Tibial nerve (tissue), 4 donors: ENCODE results near the gene COBL. TPM values are rescaled to one million over a fixed set of nuclear protein-coding genes. Genes with fewer than 3 reads are reported as not detected.
A peak's percentile ranks its signal among the peaks of the same experiment; 100 is the strongest.

Experiments
- DNase-seq, 2 donors: peaks; one replicate each; pipeline ENCODE4 v3.0.0-alpha.2; 2019; ENCODE audit warnings: low spot score in 2 of 2
- H3K27ac ChIP-seq, 4 donors: fragments of 200-600 bp; sonication (generic) in 3 of 4; one replicate each; pipeline ENCODE4 v1.5.1; 2017 to 2019; ENCODE audit warnings: mild to moderate bottlenecking in 1 of 4
- H3K27me3 ChIP-seq, 2 donors: fragments of 200-600 bp; sonication (generic) in 1 of 2; one replicate each; pipeline versions ENCODE4 v1.5.1 to v1.6.0; 2017 to 2019
- H3K36me3 ChIP-seq, 3 donors: fragments of 200-600 bp; sonication (generic); one replicate each; pipeline ENCODE4 v1.5.1; 2018 to 2019
- H3K4me1 ChIP-seq, 4 donors: fragments of 200-600 bp; sonication (generic) in 3 of 4; one replicate each; pipeline ENCODE4 v1.5.1; 2017 to 2019
- H3K4me3 ChIP-seq, 4 donors: fragments of 200-600 bp; sonication (generic) in 3 of 4; one replicate each; pipeline ENCODE4 v1.5.1; 2017 to 2019; ENCODE audit warnings: mild to moderate bottlenecking in 1 of 4, moderate library complexity in 1 of 4
- H3K9me3 ChIP-seq, 4 donors: fragments of 200-600 bp; sonication (generic) in 3 of 4; one replicate each; pipeline ENCODE4 v1.5.1; 2017 to 2019
- EP300 ChIP-seq, 2 donors: sonication (generic); formaldehyde crosslinking; IDR thresholded peaks; one replicate each; pipeline ENCODE4 v1.6.1; 2017; ENCODE audit warnings: antibody characterized with exemption in 2 of 2, mild to moderate bottlenecking in 1 of 2
- POLR2A ChIP-seq, 2 donors: fragments of 450-650 bp; IDR thresholded peaks; one replicate each; pipeline ENCODE4 v1.6.1; 2017; ENCODE audit warnings: antibody characterized with exemption in 2 of 2, mild to moderate bottlenecking in 2 of 2, moderate library complexity in 2 of 2
- WGBS, 2 donors: methylation state at CpG; one replicate each; pipeline ENCODE4 v1.1.5; 2018; 5-methylcytosine and 5-hydroxymethylcytosine counted together
- total RNA-seq, 4 donors: library from RNA; depleted of rRNA; stranded (reverse); fragments of >200 nt; gene quantifications; one replicate each; pipeline ENCODE4 v1.1.0, GENCODE V29; 2016
- TF ChIP-seq, protein P1 (sequence below), 5 experiments: fragments of 200-600 bp in 3 of 5; fragments of 450-650 bp in 2 of 5; sonication (generic) in 3 of 5; IDR thresholded peaks; one replicate each; pipeline ENCODE4 v1.5.1; 2016 to 2019; ENCODE audit warnings: antibody characterized with exemption in 5 of 5, mild to moderate bottlenecking in 3 of 5, moderate library complexity in 2 of 5

COBL gene
- total RNA-seq, 4 donors from 2014 or later: 6.3 to 18.1 (median 8.1) TPM

DNA sequence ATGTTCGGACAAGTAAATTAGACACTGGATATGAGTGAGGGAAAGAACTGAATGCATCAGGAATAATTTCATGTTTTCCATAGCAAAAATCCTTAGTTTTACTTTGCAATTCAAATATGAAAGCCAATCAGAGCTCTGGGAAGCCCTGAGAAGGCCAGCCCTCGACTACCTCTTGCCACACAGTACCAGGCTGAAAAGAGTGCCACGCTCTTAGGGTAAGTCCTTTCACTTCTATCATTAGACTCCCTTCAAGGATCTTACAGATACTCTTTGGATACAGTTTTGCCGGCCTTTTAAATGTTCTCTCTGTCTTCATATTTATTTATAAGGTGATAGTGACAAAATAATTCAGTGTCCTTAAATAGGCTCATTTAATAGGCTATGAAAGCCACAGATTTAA, 1.9 kb downstream of the COBL start:
- Histone ChIP-seq H3K27ac (peak overlapping the region in 3 of 4 donors; percentile 82 to 95 (median 90)), H3K4me1 (peaks cover 0 to 22% (median 4%) of the 10 kb centered on the region in 4 donors), H3K27me3 (peaks cover 0 to 14% of the 10 kb centered on the region in 2 donors), H3K36me3 (no peaks in the 10 kb centered on the region), H3K4me3 (peak overlapping the region in 1 of 4 donors; percentile 62), H3K9me3 (no peaks in the 10 kb centered on the region)
- TF ChIP-seq, protein P1, sequence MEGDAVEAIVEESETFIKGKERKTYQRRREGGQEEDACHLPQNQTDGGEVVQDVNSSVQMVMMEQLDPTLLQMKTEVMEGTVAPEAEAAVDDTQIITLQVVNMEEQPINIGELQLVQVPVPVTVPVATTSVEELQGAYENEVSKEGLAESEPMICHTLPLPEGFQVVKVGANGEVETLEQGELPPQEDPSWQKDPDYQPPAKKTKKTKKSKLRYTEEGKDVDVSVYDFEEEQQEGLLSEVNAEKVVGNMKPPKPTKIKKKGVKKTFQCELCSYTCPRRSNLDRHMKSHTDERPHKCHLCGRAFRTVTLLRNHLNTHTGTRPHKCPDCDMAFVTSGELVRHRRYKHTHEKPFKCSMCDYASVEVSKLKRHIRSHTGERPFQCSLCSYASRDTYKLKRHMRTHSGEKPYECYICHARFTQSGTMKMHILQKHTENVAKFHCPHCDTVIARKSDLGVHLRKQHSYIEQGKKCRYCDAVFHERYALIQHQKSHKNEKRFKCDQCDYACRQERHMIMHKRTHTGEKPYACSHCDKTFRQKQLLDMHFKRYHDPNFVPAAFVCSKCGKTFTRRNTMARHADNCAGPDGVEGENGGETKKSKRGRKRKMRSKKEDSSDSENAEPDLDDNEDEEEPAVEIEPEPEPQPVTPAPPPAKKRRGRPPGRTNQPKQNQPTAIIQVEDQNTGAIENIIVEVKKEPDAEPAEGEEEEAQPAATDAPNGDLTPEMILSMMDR (IDR thresholded peaks at IDR 0.05): no peak
- TF ChIP-seq POLR2A (IDR thresholded peaks at IDR 0.05) (peak in 1 of 2 donors; percentile 14), EP300 (IDR thresholded peaks at IDR 0.05) (no peak)
- DNase-seq: no peak
- WGBS, 2 donors: 59 to 63% methylated on average over 4 of the region's 4 CpGs

GRCh38 chr7:51313738-51314425, 2.7 kb downstream of the COBL start:
- Histone ChIP-seq H3K27ac (peak overlapping the region in 2 of 4 donors; percentile 90 to 95), H3K9me3 (no peaks in the 10 kb centered on the region), H3K4me1 (peaks cover 0 to 23% (median 4%) of the 10 kb centered on the region in 4 donors), H3K36me3 (no peaks in the 10 kb centered on the region), H3K4me3 (no peak overlapping the region), H3K27me3 (peaks cover 0 to 14% of the 10 kb centered on the region in 2 donors)
- TF ChIP-seq, protein P1 (IDR thresholded peaks at IDR 0.05): no peak
- TF ChIP-seq POLR2A (IDR thresholded peaks at IDR 0.05) (no peak), EP300 (IDR thresholded peaks at IDR 0.05) (no peak)
- 58 to 59% methylated on average over 6 of the region's 6 CpGs for WGBS, 2 donors
- no peak for DNase-seq

DNA sequence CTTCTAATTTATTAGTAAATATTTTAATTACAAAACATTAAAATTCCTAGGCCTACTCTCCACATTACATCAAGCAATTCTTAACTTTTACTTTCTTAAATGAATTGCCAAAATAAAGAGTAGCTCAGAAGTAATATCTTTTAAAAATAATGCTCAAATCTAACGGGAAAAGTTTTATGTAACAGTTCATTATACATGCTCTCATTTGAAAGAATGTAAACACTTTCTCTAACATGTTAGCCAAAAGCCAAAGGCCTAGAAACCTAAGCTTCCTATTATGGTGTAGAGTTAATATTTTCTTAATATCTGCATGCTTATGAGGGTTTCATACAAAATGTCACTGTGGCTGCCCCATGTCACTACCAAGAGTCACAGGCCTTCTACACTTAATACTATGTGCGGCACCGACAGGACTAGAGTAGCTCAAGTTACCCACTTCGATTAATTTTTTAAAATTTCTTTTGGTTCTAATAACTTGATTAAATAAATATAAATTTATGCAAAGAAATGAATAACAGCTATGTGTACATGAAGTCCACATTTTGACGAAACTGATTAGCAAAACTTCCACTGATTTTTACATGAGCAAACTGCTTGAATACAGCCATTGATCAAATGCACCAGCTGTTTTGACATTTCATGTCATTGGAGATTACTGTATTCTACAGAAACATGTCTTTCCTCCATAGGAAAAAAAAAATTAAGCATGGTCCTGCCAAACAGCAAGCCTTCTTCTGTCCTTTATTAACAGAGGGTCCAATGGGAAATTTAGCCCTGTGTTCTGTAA, 3.5 kb downstream of the COBL start:
- WGBS, 2 donors: 47 to 57% methylated on average over 5 of the region's 5 CpGs
- no peaks in the 10 kb centered on the region for H3K9me3 ChIP-seq
- no peaks in the 10 kb centered on the region for H3K36me3 ChIP-seq
- H3K4me1 ChIP-seq: peaks cover 0 to 29% (median 4%) of the 10 kb centered on the region in 4 donors
- TF ChIP-seq, protein P1 (IDR thresholded peaks at IDR 0.05): no peak
- no peak for TF ChIP-seq POLR2A (IDR thresholded peaks at IDR 0.05)
- TF ChIP-seq EP300 (IDR thresholded peaks at IDR 0.05): no peak
- DNase-seq: no peak
- H3K4me3 ChIP-seq: no peak overlapping the region
- peak overlapping the region in 2 of 4 donors; percentile 90 to 95 for H3K27ac ChIP-seq
- peaks cover 0 to 14% of the 10 kb centered on the region in 2 donors for H3K27me3 ChIP-seq

DNA sequence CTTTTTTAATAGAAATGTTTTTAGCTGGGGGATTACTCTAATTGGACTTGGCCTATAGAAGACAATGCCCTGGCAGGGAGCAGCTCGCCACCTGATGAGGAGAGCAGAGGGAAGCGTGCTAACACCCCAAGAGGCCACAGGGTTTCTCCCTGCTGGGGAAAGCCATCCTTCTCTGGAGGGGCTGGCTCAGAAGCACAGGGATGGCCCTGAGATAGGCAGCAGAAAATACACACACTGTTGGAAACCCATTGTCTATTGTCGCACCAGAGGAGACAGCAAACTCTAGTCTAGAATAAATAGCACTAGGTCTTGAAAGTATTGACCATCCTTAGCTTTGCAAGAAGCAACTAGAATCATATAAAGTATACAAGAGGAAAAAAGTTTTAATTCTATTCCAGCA, 5.4 kb downstream of the COBL start:
- no peak for DNase-seq
- TF ChIP-seq, protein P1 (IDR thresholded peaks at IDR 0.05): no peak
- WGBS, 2 donors: 72 to 81% methylated on average over 3 of the region's 3 CpGs
- Histone ChIP-seq H3K9me3 (no peaks in the 10 kb centered on the region), H3K4me1 (peaks cover 0 to 26% (median 1%) of the 10 kb centered on the region in 4 donors), H3K27ac (no peak overlapping the region), H3K36me3 (no peaks in the 10 kb centered on the region), H3K27me3 (peaks cover 0 to 7% of the 10 kb centered on the region in 2 donors), H3K4me3 (no peak overlapping the region)

GRCh38 chr7:51310131-51310583, 6.5 kb downstream of the COBL start:
- Histone ChIP-seq H3K9me3 (no peaks in the 10 kb centered on the region), H3K4me1 (peaks cover 0 to 21% (median 0%) of the 10 kb centered on the region in 4 donors), H3K36me3 (no peaks in the 10 kb centered on the region), H3K27ac (peak overlapping the region in 1 of 4 donors; percentile 55), H3K4me3 (no peak overlapping the region), H3K27me3 (no peaks in the 10 kb centered on the region)
- no peak for TF ChIP-seq POLR2A (IDR thresholded peaks at IDR 0.05)
- TF ChIP-seq, protein P1 (IDR thresholded peaks at IDR 0.05): no peak
- TF ChIP-seq EP300 (IDR thresholded peaks at IDR 0.05): no peak
- WGBS, 2 donors: 93 to 98% methylated on average over 3 of the region's 3 CpGs
- DNase-seq: no peak
